GM19099 (cell line): Measurements from ENCODE around the gene FMR1NB.

Experiments used
- POLR2A ChIP-seq: IDR thresholded peaks from 3 replicates; pipeline ENCODE4 v1.6.1; 2011; ENCODE audit warnings: low read depth; ENCODE audit not compliant: insufficient read length; ENCODE audit errors: extremely low read depth

FMR1NB gene

GRCh38 chrX:148043271-148043855 lies 62.2 kb downstream of the FMR1NB start:
- TF ChIP-seq POLR2A, result no peak

GRCh38 chrX:148047200-148047599 lies 66.1 kb downstream of the FMR1NB start:
- TF ChIP-seq POLR2A, result no peak

- TF ChIP-seq POLR2A, result no peak
These were observed 68.3 kb downstream of the FMR1NB start for GRCh38 chrX:148049441-148049840.

- no peak for TF ChIP-seq POLR2A
These were observed 70.8 kb downstream of the FMR1NB start for GRCh38 chrX:148051973-148052372.

- TF ChIP-seq POLR2A, result no peak
These were observed 86.1 kb downstream of the FMR1NB start for GRCh38 chrX:148067285-148067684.

GRCh38 chrX:148069759-148070503 lies 88.8 kb downstream of the FMR1NB start:
- TF ChIP-seq POLR2A, result no peak

GRCh38 chrX:148070504-148070877 lies 89.4 kb downstream of the FMR1NB start:
- TF ChIP-seq POLR2A, result no peak
